Stimulated activated CD8-positive, alpha-beta memory T cell treated with anti-CD3 and anti-CD28 coated beads, Interleukin-4, amount 100 ng/mL, for 24 hours (primary cell): ENCODE data around the gene HAO2.
"Not testable (repeated sequence)": the region's sequence is repeated elsewhere in the genome, so short reads cannot be mapped to it uniquely, and the experiment has no call there.

Source experiments
- DNase-seq: peaks from one replicate; pipeline ENCODE4 v3.0.0-alpha.2; 2020; ENCODE audit warnings: low read depth

The HAO2 gene

GRCh38 chr1:119368554-119368953 is at the start of gene HAO2:
TSS of gene HAO2 (plus strand) at chr1:119368785. CDS start at chr1:119381086, 12,301 bp downstream.
- DNase-seq: no peak

GRCh38 chr1:119320100-119320499 is 48.5 kb upstream of the HAO2 start:
- no peak for DNase-seq

GRCh38 chr1:119321666-119322419 is 46.7 kb upstream of the HAO2 start:
- no peak for DNase-seq

- no peak for DNase-seq
Measured at GRCh38 chr1:119323216-119323982, 45.2 kb upstream of the HAO2 start.

GRCh38 chr1:119324198-119324597 is 44.4 kb upstream of the HAO2 start:
- DNase-seq: no peak

- no peak for DNase-seq
Measured at GRCh38 chr1:119326251-119326650, 42.3 kb upstream of the HAO2 start.

- DNase-seq: no peak
Measured at GRCh38 chr1:119327094-119327449, 41.5 kb upstream of the HAO2 start.

GRCh38 chr1:119327450-119328155 is 41.0 kb upstream of the HAO2 start:
- DNase-seq: peak; percentile 3

GRCh38 chr1:119329541-119330461 is 38.8 kb upstream of the HAO2 start:
- DNase-seq: no peak

GRCh38 chr1:119330466-119331189 is 38.0 kb upstream of the HAO2 start:
- DNase-seq: no peak

GRCh38 chr1:119331190-119331515 is 37.4 kb upstream of the HAO2 start:
- no peak for DNase-seq

- no peak for DNase-seq
Measured at GRCh38 chr1:119331915-119332314, 36.7 kb upstream of the HAO2 start.

- no peak for DNase-seq
Measured at GRCh38 chr1:119332622-119333021, 36.0 kb upstream of the HAO2 start.

GRCh38 chr1:119333163-119333896 is 35.3 kb upstream of the HAO2 start:
- DNase-seq: no peak

GRCh38 chr1:119333897-119334250 is 34.7 kb upstream of the HAO2 start:
- DNase-seq: not testable (repeated sequence)

- no peak for DNase-seq
Measured at GRCh38 chr1:119336848-119337247, 31.7 kb upstream of the HAO2 start.

- no peak for DNase-seq
Measured at GRCh38 chr1:119338004-119338403, 30.6 kb upstream of the HAO2 start.

- no peak for DNase-seq
Measured at GRCh38 chr1:119338757-119339156, 29.8 kb upstream of the HAO2 start.

- no peak for DNase-seq
Measured at GRCh38 chr1:119340861-119341261, 27.7 kb upstream of the HAO2 start.

- no peak for DNase-seq
Measured at GRCh38 chr1:119341372-119341947, 27.1 kb upstream of the HAO2 start.
